ENCODE data around the gene EYS.

DNA sequence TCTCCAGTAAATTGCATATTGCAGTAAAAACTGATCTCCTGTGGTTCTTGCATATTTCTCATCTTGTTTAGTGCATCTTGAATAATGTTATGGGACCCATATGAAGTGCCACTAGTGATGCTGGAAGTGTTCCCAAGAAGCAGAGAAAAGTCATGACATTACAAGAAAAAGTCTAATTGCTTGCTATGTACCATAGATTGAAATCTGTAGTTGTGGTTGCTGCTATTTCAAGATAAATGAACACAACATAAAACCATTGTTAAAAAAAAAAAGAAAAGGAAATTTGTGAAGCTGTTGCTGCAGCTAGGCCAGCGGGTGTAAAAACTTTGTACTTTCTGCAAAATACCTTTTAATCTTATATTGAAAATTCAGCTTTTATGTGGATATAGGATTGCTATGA, 1767.0 kb downstream of the EYS start:
- TF ChIP-seq CTCF (IDR thresholded peaks at IDR 0.05; ENCODE audit: low read depth, low read length, missing input control) = no peak
- TF ChIP-seq FOXA1 (IDR thresholded peaks at IDR 0.05) = no peak
- TF ChIP-seq YY1 (IDR thresholded peaks at IDR 0.05) = no peak
